Nephron progenitor cell (in vitro differentiated cells): ENCODE results near the gene SRRM5.

Experiments
- DNase-seq: peaks from one replicate; pipeline ENCODE4 v3.0.0; 2021
- H3K27ac Mint-ChIP-seq: 2 replicates; pipeline ENCODE4 v1.8.0; 2021; ENCODE audit warnings: mild to moderate bottlenecking, moderate library complexity, mixed read lengths
- H3K27me3 Mint-ChIP-seq: 2 replicates; pipeline ENCODE4 v1.8.0; 2021; ENCODE audit warnings: mild to moderate bottlenecking, low read depth, mixed read lengths; ENCODE audit not compliant: poor library complexity
- H3K36me3 Mint-ChIP-seq: 2 replicates; pipeline ENCODE4 v1.8.0; 2021; ENCODE audit warnings: low read depth, mixed read lengths
- H3K4me1 Mint-ChIP-seq: 2 replicates; pipeline ENCODE4 v1.8.0; 2021; ENCODE audit warnings: mixed read lengths
- H3K4me3 Mint-ChIP-seq: 2 replicates; pipeline ENCODE4 v1.8.0; 2021; ENCODE audit warnings: mild to moderate bottlenecking, moderate library complexity, mixed read lengths
- H3K9me3 Mint-ChIP-seq: 2 replicates; pipeline ENCODE4 v1.8.0; 2021; ENCODE audit warnings: mild to moderate bottlenecking, moderate library complexity, mixed read lengths
- TF ChIP-seq, protein P1 (sequence below): fragments of 200-600 bp; sonication (generic); IDR thresholded peaks from 2 replicates; pipeline ENCODE4 v1.5.0; 2021; ENCODE audit warnings: antibody characterized with exemption

Gene SRRM5

DNA sequence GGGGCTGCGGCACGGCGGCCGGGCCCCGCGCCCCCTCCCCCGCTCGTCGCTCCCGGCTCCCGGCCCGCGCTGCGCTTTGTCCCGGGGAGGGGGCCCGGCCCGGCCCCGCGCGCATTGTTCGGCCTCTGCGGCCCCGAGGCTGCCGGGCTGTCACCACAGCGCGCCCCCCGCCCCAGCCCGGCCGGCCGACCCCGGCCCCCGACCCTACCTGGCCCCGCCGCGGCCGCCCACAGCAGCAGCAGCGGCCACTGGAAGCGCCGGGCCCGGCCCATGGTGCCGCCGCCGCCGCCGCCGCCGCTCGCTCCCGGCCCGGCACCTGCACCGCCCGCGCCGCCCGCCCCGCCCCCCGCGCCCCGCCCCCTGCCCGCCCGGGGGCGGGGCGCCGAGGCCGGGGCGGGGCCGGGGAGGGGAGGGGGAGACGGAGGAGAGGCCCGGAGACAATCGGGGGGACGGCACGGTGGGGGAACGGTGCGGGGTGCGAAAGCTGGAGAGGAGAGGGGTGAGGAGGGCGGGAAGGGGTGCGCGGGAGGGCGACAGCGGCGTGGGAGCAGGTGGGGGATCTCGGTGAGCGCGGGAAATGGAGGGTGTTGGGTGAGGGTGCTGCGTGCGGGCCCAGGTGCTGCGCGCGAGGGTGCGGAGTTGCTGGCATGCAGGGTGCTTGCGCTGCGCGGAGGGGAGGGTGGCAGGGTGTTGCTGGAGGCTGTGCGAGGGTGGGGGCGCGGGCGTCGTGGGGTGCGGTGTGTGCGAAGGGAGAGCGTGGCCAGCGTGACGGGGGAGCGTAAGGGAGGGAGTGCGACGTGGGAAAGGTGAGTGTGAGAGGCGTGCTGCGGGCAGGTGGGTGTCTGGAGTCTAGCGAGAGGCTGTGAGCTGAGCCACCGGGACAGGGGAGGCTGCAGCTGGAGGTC, 27.9 kb downstream of the SRRM5 start, which contains the start of gene CADM4:
TSS of gene CADM4 (minus strand) at position 332 of the 905 bp plus-strand sequence. CDS start at position 272, 60 bp downstream.
- peak; percentile 66 for DNase-seq
- peaks cover 11% of the 10 kb centered on the region for H3K36me3 Mint-ChIP-seq
- TF ChIP-seq, protein P1, sequence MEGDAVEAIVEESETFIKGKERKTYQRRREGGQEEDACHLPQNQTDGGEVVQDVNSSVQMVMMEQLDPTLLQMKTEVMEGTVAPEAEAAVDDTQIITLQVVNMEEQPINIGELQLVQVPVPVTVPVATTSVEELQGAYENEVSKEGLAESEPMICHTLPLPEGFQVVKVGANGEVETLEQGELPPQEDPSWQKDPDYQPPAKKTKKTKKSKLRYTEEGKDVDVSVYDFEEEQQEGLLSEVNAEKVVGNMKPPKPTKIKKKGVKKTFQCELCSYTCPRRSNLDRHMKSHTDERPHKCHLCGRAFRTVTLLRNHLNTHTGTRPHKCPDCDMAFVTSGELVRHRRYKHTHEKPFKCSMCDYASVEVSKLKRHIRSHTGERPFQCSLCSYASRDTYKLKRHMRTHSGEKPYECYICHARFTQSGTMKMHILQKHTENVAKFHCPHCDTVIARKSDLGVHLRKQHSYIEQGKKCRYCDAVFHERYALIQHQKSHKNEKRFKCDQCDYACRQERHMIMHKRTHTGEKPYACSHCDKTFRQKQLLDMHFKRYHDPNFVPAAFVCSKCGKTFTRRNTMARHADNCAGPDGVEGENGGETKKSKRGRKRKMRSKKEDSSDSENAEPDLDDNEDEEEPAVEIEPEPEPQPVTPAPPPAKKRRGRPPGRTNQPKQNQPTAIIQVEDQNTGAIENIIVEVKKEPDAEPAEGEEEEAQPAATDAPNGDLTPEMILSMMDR = no peak
- no peak within 1 kb of the TSS for H3K27ac Mint-ChIP-seq
- peaks cover 41% of the 10 kb centered on the region for H3K4me1 Mint-ChIP-seq
- H3K4me3 Mint-ChIP-seq = peak within 1 kb of the TSS; percentile 95
- H3K9me3 Mint-ChIP-seq = peaks cover 6% of the 10 kb centered on the region
- peaks cover 68% of the 10 kb centered on the region for H3K27me3 Mint-ChIP-seq

DNA sequence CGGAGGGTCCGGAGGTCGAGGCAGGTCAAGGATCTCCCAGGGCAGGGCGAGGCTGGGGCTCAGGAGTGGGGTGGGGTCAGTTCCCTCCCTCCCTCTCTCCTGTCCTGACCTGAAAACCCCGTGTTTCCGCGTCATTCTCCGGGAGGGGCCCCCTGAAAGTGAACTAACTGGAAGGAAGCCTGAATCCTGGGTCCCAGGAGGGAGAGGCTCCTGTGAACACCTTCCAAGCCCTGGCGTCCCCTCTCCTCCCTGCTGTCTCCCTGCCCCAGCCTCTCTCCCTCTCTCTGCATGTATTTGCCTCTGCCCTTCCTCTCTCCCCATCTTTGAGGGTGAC, 28.5 kb downstream of the SRRM5 start:
- peaks cover 9% of the 10 kb centered on the region for H3K9me3 Mint-ChIP-seq
- H3K27ac Mint-ChIP-seq = no peak overlapping the region
- TF ChIP-seq, protein P1 = no peak
- H3K36me3 Mint-ChIP-seq = peaks cover 15% of the 10 kb centered on the region
- peaks cover 35% of the 10 kb centered on the region for H3K4me1 Mint-ChIP-seq
- H3K27me3 Mint-ChIP-seq = peaks cover 72% of the 10 kb centered on the region
- DNase-seq = no peak
- H3K4me3 Mint-ChIP-seq = peak overlapping the region; percentile 82

DNA sequence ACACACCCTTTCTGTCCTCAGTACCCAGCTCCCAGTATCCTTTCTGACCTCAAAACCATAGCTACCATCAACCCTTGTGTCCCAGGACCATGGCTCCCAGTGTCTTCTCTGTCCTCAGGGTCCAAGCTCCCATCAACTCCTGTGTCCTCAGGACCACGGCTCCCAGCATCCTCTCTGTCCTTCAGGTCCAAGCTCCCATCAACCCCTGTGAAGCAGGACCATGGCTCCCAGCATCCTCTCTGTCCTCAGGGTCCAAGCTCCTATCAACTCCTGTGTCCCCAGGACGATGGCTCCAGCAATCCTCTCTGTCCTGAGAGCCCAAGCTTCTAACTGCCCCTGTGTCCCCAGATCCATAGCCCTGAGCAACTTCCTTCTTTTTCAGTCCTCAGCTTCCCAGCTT, 29.4 kb downstream of the SRRM5 start:
- Mint-ChIP-seq H3K4me3 (peak overlapping the region; percentile 83), H3K27me3 (peaks cover 70% of the 10 kb centered on the region), H3K27ac (no peak overlapping the region), H3K4me1 (peaks cover 29% of the 10 kb centered on the region), H3K9me3 (peaks cover 14% of the 10 kb centered on the region), H3K36me3 (peaks cover 20% of the 10 kb centered on the region)
- TF ChIP-seq, protein P1 = no peak
- DNase-seq = no peak

DNA sequence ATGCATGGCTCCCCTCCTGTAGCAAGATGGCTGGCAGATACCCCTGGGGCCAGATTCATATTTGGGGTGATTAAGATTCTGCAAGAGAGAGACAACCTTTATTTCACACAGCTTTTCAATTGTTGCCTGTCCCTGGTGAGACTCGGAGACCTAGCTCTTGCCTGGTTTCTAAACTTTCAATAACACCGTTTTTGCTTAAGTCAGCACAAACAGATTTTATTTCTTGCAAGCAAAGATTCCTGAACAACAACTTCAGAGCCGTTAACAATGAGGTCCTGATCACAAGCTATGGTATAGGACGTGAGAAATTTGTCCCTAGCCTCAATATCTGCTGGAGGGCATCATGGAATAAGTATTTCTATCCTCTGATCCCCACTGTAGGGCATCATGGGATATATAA, 30.6 kb downstream of the SRRM5 start:
- TF ChIP-seq, protein P1 = no peak
- DNase-seq = no peak
- Mint-ChIP-seq H3K9me3 (peaks cover 26% of the 10 kb centered on the region), H3K36me3 (peaks cover 32% of the 10 kb centered on the region), H3K4me3 (no peak overlapping the region), H3K27me3 (peaks cover 61% of the 10 kb centered on the region), H3K27ac (no peak overlapping the region), H3K4me1 (peaks cover 23% of the 10 kb centered on the region)

DNA sequence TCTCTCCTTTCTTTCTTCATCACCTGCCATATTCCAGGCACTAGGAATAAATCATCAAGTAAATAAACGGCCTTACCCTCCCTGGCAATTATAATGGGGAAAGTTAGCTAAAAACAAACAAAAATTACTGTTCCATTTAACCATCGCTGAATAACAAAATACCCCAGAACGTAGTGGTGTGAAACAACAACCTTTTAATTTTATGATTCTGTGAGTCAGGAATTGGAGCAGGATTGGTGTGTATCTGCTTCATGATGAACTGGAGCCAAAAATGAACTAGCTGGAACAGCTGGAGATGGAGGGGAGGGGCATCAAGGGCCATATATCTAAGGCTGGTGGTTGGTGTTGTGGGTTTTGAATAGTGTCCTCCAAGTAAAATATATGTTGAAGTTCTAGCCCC, 31.4 kb downstream of the SRRM5 start:
- Mint-ChIP-seq H3K36me3 (peaks cover 35% of the 10 kb centered on the region), H3K4me3 (no peak overlapping the region), H3K27ac (no peak overlapping the region), H3K9me3 (peaks cover 32% of the 10 kb centered on the region), H3K4me1 (peaks cover 16% of the 10 kb centered on the region), H3K27me3 (peaks cover 56% of the 10 kb centered on the region)
- DNase-seq = no peak
- TF ChIP-seq, protein P1 = no peak

DNA sequence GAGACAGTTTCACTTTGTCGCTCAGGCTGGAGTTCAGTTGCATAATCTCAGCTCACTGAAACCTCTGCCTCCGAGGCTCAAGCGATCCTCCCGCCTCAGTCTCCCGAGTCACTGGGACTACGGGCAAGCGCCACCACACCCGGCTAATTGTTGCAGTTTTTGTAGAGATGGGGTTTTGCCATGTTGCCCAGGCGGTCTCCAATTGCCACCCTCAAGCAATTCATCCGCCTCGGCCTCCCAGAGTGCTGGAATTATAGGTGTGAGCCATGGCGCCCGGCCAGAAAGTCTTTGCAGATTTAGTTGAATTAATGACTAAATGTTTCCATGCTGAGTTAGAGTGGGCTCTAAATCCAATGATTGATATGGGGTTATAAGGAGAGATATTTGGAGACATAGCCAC, 32.3 kb downstream of the SRRM5 start:
- TF ChIP-seq, protein P1 = no peak
- Mint-ChIP-seq H3K9me3 (peaks cover 32% of the 10 kb centered on the region), H3K27me3 (peaks cover 47% of the 10 kb centered on the region), H3K36me3 (peaks cover 44% of the 10 kb centered on the region), H3K4me1 (peaks cover 8% of the 10 kb centered on the region), H3K4me3 (no peak overlapping the region), H3K27ac (no peak overlapping the region)
- DNase-seq = no peak
